Stimulated activated naive B cell treated with anti-CD40 and anti-IgM and Interleukin-4, amounts not matched to agents 10 μg/mL and 1 μg/mL and 100 μg/mL, for 72 hours (primary cell): ENCODE measurements around the gene TRIM67.
A peak's percentile ranks its signal among the peaks of the same experiment; 100 is the strongest.
"Not testable (repeated sequence)": the region's sequence is repeated elsewhere in the genome, so short reads cannot be mapped to it uniquely, and the experiment has no call there.

Experiments
- ATAC-seq, 2 donors: fragments of 150-1000 bp; cut with Tn5 transposase; replicated peaks; 2 replicates each; pipeline ENCODE4 v1.10.0; 2021; ENCODE audit warnings: moderate library complexity in 1 of 2
- DNase-seq: peaks from one replicate; pipeline ENCODE4 v3.0.0; 2021
- H3K27ac Mint-ChIP-seq: one replicate; pipeline ENCODE4 v1.8.0; 2022; ENCODE audit warnings: mild to moderate bottlenecking, mixed read lengths
- H3K27me3 Mint-ChIP-seq, 2 donors: one replicate each; pipeline ENCODE4 v1.8.0; 2022; ENCODE audit warnings: mixed read lengths in 2 of 2
- H3K36me3 Mint-ChIP-seq, 2 donors: one replicate each; pipeline ENCODE4 v1.8.0; 2022; ENCODE audit warnings: mixed read lengths in 2 of 2, mild to moderate bottlenecking in 1 of 2
- H3K4me1 Mint-ChIP-seq, 2 donors: one replicate each; pipeline ENCODE4 v1.8.0; 2022; ENCODE audit warnings: mixed read lengths in 2 of 2, mild to moderate bottlenecking in 1 of 2
- H3K4me3 Mint-ChIP-seq, 2 donors: one replicate each; pipeline ENCODE4 v1.8.0; 2022; ENCODE audit warnings: mild to moderate bottlenecking in 2 of 2, mixed read lengths in 2 of 2, moderate library complexity in 1 of 2
- H3K9me3 Mint-ChIP-seq, 2 donors: one replicate each; pipeline ENCODE4 v1.8.0; 2022; ENCODE audit warnings: mixed read lengths in 2 of 2, mild to moderate bottlenecking in 1 of 2

The TRIM67 gene

GRCh38 chr1:231161667-231162296 lies at the start of gene TRIM67:
Gene TRIM67, plus strand, starts transcription at chr1:231162058. Its CDS starts 912 bp downstream, at chr1:231162970.
- peaks cover 68 to 81% of the 10 kb centered on the region in 2 donors for H3K27me3 Mint-ChIP-seq
- ATAC-seq (peak; percentile 29 to 36), DNase-seq (no peak)
- no peaks in the 10 kb centered on the region for H3K36me3 Mint-ChIP-seq
- no peaks in the 10 kb centered on the region for H3K9me3 Mint-ChIP-seq
- peak within 1 kb of the TSS; percentile 60 to 68 for H3K4me3 Mint-ChIP-seq
- H3K27ac Mint-ChIP-seq, result no peak within 1 kb of the TSS
- H3K4me1 Mint-ChIP-seq, result peaks cover 9 to 21% of the 10 kb centered on the region in 2 donors

- no peak for ATAC-seq
- Mint-ChIP-seq H3K27me3 (peaks cover 20 to 32% of the 10 kb centered on the region in 2 donors), H3K36me3 (peaks cover 0 to 10% of the 10 kb centered on the region in 2 donors), H3K9me3 (peaks cover 14 to 15% of the 10 kb centered on the region in 2 donors), H3K4me3 (no peak overlapping the region), H3K4me1 (no peaks in the 10 kb centered on the region), H3K27ac (no peak overlapping the region)
- DNase-seq, result no peak
Measured at GRCh38 chr1:231116738-231117137, 45.1 kb upstream of the TRIM67 start.

GRCh38 chr1:231118704-231119453 lies 43.0 kb upstream of the TRIM67 start:
- no peak for DNase-seq
- Mint-ChIP-seq H3K4me3 (no peak overlapping the region), H3K27ac (no peak overlapping the region), H3K36me3 (peaks cover 0 to 5% of the 10 kb centered on the region in 2 donors), H3K9me3 (peaks cover 8 to 10% of the 10 kb centered on the region in 2 donors), H3K4me1 (no peaks in the 10 kb centered on the region), H3K27me3 (peaks cover 17 to 28% of the 10 kb centered on the region in 2 donors)
- no peak for ATAC-seq

GRCh38 chr1:231121533-231121932 lies 40.3 kb upstream of the TRIM67 start:
- no peak for ATAC-seq
- Mint-ChIP-seq H3K9me3 (peaks cover 8 to 10% of the 10 kb centered on the region in 2 donors), H3K27ac (no peak overlapping the region), H3K36me3 (peaks cover 0 to 5% of the 10 kb centered on the region in 2 donors), H3K4me1 (no peaks in the 10 kb centered on the region), H3K4me3 (no peak overlapping the region), H3K27me3 (peaks cover 26 to 28% of the 10 kb centered on the region in 2 donors)
- DNase-seq, result no peak

GRCh38 chr1:231122143-231122542 lies 39.7 kb upstream of the TRIM67 start:
- ATAC-seq (no peak), DNase-seq (no peak)
- Mint-ChIP-seq H3K9me3 (peaks cover 10 to 11% of the 10 kb centered on the region in 2 donors), H3K36me3 (peaks cover 0 to 7% of the 10 kb centered on the region in 2 donors), H3K27ac (no peak overlapping the region), H3K27me3 (peaks cover 26 to 28% of the 10 kb centered on the region in 2 donors), H3K4me1 (no peaks in the 10 kb centered on the region), H3K4me3 (no peak overlapping the region)

GRCh38 chr1:231124746-231125145 lies 37.1 kb upstream of the TRIM67 start:
- Mint-ChIP-seq H3K27me3 (peaks cover 17 to 20% of the 10 kb centered on the region in 2 donors), H3K4me1 (no peaks in the 10 kb centered on the region), H3K4me3 (no peak overlapping the region), H3K27ac (no peak overlapping the region), H3K36me3 (peaks cover 0 to 3% of the 10 kb centered on the region in 2 donors), H3K9me3 (peaks cover 1 to 4% of the 10 kb centered on the region in 2 donors)
- no peak for ATAC-seq
- DNase-seq, result no peak

DNA sequence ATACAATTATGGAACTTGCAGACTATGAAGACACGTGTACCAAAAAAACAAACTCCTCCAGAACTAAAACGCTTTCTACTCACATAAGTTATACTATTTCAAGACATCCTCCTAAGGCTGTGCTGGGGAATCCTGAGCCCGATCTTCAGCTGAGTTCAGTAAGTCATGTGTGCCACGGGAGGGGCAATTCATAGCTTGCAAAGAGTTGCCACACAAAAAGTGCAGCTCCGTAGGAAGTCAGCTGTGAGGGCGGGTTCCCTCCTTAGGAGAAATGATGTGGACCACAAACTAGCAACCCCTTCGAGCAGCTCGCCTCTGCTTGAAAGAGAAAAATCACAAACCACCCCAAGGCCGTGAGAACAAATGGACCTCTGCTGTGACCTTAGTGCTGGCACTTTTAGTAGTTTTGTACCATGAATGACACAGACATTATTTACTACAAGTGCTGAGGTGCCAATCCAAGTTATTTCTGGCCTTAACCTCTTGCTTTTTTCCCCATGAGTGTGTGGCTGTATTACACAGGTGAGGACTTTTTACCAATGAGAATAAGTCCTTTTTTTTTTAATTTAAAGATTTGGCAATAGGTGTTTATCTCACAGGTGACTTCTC lies 35.8 kb upstream of the TRIM67 start:
- peaks cover 12 to 16% of the 10 kb centered on the region in 2 donors for H3K27me3 Mint-ChIP-seq
- no peak overlapping the region for H3K27ac Mint-ChIP-seq
- peaks cover 1 to 4% of the 10 kb centered on the region in 2 donors for H3K9me3 Mint-ChIP-seq
- no peak overlapping the region for H3K4me3 Mint-ChIP-seq
- DNase-seq (no peak), ATAC-seq (no peak)
- H3K36me3 Mint-ChIP-seq, result peaks cover 0 to 3% of the 10 kb centered on the region in 2 donors
- H3K4me1 Mint-ChIP-seq, result no peaks in the 10 kb centered on the region

- not testable (repeated sequence) for DNase-seq, H3K36me3 Mint-ChIP-seq, H3K4me1 Mint-ChIP-seq, H3K9me3 Mint-ChIP-seq, ATAC-seq, H3K27ac Mint-ChIP-seq, H3K4me3 Mint-ChIP-seq
- H3K27me3 Mint-ChIP-seq, result peaks cover 12 to 19% of the 10 kb centered on the region in 2 donors
Measured at GRCh38 chr1:231127106-231127505, 34.8 kb upstream of the TRIM67 start.

DNA sequence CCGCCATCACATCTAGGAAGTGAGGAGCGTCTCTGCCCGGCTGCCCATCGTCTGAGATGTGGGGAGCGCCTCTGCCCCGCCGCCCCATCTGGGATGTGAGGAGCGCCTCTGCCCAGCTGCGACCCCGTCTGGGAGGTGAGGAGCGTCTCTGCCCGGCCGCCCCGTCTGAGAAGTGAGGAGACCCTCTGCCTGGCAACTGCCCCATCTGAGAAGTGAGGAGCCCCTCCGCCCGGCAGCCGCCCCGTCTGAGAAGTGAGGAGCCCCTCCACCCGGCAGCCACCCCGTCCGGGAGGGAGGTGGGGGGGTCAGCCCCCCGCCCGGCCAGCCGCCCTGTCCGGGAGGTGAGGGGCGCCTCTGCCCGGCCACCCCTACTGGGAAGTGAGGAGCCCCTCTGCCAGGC lies 33.4 kb upstream of the TRIM67 start:
- not testable (repeated sequence) for H3K36me3 Mint-ChIP-seq, H3K4me3 Mint-ChIP-seq, H3K27ac Mint-ChIP-seq, H3K4me1 Mint-ChIP-seq, H3K9me3 Mint-ChIP-seq, DNase-seq, ATAC-seq
- peaks cover 12 to 13% of the 10 kb centered on the region in 2 donors for H3K27me3 Mint-ChIP-seq

- no peak overlapping the region for H3K27ac Mint-ChIP-seq
- H3K36me3 Mint-ChIP-seq, result peaks cover 0 to 3% of the 10 kb centered on the region in 2 donors
- H3K4me1 Mint-ChIP-seq, result no peaks in the 10 kb centered on the region
- H3K9me3 Mint-ChIP-seq, result peaks cover 1 to 4% of the 10 kb centered on the region in 2 donors
- peaks cover 0 to 9% of the 10 kb centered on the region in 2 donors for H3K27me3 Mint-ChIP-seq
- DNase-seq (no peak), ATAC-seq (no peak)
- no peak overlapping the region for H3K4me3 Mint-ChIP-seq
Measured at GRCh38 chr1:231130544-231130943, 31.3 kb upstream of the TRIM67 start.

DNA sequence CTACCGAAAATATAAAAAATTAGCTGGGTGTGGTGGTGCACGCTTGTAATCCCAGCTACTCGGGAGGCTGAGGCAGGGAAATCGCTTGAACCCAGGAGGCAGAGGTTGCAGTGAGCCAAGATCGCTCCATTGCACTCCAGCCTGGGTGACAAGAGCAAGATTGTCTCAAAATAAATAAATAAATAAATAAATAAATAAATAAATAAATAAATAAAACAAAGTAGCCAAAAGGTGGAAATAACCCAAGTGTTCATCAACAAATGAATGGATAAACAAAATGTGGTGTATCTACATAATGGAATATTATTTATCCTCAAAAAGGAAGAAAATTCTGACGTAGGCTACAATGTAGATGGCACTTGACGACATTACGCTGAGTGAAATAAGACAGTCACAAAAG lies 29.3 kb upstream of the TRIM67 start:
- not testable (repeated sequence) for DNase-seq, H3K9me3 Mint-ChIP-seq, H3K27me3 Mint-ChIP-seq, ATAC-seq, H3K27ac Mint-ChIP-seq, H3K4me1 Mint-ChIP-seq, H3K36me3 Mint-ChIP-seq, H3K4me3 Mint-ChIP-seq

- Mint-ChIP-seq H3K36me3 (no peaks in the 10 kb centered on the region), H3K4me1 (peaks cover 0 to 5% of the 10 kb centered on the region in 2 donors), H3K4me3 (no peak overlapping the region), H3K27me3 (peaks cover 6 to 8% of the 10 kb centered on the region in 2 donors), H3K9me3 (no peaks in the 10 kb centered on the region), H3K27ac (no peak overlapping the region)
- DNase-seq (no peak), ATAC-seq (no peak)
Measured at GRCh38 chr1:231134624-231135023, 27.2 kb upstream of the TRIM67 start.

DNA sequence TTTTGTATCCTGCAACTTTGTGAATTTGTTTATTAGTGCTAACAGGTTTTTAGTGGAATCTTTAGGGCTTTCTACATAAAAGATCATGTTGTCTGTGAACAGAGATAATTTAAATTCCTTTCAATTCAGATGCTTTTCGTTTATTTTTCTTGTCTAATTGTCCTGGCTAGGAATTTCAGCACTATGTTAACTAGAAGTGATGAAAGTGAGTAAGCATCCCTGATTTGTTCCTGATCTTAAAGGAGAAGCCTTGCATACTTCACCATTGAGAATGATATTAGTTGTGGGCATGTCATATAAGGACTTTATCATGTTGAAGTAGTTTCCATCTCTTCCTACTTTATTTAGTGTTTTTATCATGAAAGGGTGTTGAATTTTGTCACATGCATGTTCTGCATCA lies 23.6 kb upstream of the TRIM67 start:
- DNase-seq, result no peak
- peaks cover 0 to 5% of the 10 kb centered on the region in 2 donors for H3K4me1 Mint-ChIP-seq
- H3K27me3 Mint-ChIP-seq, result peaks cover 23 to 37% of the 10 kb centered on the region in 2 donors

DNA sequence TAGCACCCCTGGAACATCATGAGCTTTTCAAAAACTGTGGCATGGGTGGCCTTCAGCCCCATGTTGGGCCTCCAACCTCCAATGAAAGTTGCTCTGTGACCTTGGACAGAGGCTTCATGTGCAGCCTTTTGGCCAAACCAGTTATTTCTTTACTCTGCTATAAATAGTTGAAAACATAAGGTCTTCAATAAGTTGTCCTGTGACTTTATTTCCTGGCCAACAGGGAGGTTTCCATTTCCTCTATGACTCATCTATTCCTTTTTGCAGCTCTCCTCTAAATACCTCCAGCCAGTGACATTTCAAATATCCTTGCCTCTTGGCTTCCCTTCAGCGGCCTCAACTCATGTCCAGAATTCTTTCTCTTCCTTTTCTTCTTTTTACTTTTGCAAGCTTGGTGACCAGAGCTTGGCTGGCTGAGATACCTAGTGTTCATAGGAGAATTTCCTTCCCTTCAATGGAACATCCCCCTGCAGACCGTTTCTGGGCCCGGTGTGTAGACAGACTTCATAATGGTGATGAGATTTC lies 22.7 kb upstream of the TRIM67 start:
- peaks cover 0 to 3% of the 10 kb centered on the region in 2 donors for H3K36me3 Mint-ChIP-seq
- peaks cover 27 to 42% of the 10 kb centered on the region in 2 donors for H3K27me3 Mint-ChIP-seq
- H3K4me1 Mint-ChIP-seq, result peaks cover 0 to 5% of the 10 kb centered on the region in 2 donors
- H3K9me3 Mint-ChIP-seq, result peaks cover 3 to 4% of the 10 kb centered on the region in 2 donors
- no peak overlapping the region for H3K27ac Mint-ChIP-seq
- DNase-seq, result no peak
- ATAC-seq, result no peak
- no peak overlapping the region for H3K4me3 Mint-ChIP-seq

More for the DNA sequence above, 23.6 kb upstream of the TRIM67 start:
- no peak for ATAC-seq
- Mint-ChIP-seq H3K9me3 (peaks cover 3 to 4% of the 10 kb centered on the region in 2 donors), H3K36me3 (peaks cover 0 to 3% of the 10 kb centered on the region in 2 donors), H3K4me3 (no peak overlapping the region), H3K27ac (no peak overlapping the region)
